HG03060 (cell line): ENCODE measurements around the gene S1PR4.
"Not testable (repeated sequence)": the region's sequence is repeated elsewhere in the genome, so short reads cannot be mapped to it uniquely, and the experiment has no call there.

ENCODE experiments used
- ATAC-seq: cut with Tn5 transposase; IDR thresholded peaks from one replicate; pipeline ENCODE4 v1.9.1; 2021; ENCODE audit warnings: low read depth, moderate number of reproducible peaks; ENCODE audit not compliant: unreplicated experiment

Gene S1PR4

DNA sequence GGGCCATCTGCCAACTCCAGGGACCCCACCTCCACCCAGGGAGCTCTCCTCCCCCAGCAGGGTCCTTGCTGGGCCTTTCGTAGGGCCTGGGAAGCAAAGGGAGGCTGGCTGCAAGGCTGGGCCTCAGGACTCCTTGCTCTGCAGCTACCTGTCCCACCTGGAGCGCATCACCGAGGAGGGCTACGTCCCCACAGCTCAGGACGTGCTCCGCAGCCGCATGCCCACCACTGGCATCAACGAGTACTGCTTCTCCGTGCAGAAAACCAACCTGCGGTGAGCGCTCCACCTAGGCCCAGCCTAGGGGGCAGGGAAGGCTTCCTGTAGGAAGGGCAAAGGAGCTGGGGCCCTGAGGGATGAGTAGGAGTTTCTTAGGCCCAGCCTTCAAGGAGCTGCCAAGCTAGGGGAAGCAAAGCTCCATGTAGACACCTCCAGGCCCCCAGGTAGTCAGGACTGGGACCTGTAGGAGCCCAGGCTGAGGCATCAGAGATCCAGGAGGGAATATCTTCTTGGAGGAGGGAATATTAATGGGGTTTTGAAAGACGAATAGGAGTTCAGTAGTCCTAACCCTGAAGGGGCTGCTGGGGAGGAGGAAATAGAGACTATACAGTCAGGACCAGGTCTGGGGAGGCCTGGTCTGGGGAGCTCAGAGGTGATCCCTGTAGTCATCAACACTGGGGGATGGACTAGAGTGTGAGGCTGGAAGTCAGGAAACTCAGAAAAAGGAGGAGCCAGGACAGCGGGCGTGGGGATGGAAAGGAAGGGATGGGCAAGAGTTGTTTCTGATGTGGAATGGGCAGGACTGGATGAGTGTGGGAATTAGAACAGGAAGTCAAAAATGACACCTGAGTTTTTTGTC is 26.8 kb upstream of the S1PR4 start:
- ATAC-seq = no peak

DNA sequence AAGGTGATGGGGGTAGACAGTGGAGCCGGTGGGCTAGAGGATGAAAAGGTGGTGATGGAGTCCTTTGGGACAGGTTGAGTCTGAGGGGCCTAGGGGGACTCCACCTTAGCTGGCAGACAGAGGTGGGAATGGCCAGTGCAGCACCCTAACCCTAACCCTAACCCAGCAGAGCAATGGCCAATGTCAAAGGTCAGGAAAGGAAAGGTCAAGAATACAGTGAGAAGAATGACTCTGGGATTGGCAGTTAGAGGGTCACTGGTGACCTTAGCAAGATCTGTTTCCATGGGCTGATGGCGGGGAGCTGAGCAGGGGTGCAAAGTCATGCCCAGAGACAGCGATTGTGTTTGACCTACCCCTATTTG is 26.2 kb upstream of the S1PR4 start:
- no peak for ATAC-seq

DNA sequence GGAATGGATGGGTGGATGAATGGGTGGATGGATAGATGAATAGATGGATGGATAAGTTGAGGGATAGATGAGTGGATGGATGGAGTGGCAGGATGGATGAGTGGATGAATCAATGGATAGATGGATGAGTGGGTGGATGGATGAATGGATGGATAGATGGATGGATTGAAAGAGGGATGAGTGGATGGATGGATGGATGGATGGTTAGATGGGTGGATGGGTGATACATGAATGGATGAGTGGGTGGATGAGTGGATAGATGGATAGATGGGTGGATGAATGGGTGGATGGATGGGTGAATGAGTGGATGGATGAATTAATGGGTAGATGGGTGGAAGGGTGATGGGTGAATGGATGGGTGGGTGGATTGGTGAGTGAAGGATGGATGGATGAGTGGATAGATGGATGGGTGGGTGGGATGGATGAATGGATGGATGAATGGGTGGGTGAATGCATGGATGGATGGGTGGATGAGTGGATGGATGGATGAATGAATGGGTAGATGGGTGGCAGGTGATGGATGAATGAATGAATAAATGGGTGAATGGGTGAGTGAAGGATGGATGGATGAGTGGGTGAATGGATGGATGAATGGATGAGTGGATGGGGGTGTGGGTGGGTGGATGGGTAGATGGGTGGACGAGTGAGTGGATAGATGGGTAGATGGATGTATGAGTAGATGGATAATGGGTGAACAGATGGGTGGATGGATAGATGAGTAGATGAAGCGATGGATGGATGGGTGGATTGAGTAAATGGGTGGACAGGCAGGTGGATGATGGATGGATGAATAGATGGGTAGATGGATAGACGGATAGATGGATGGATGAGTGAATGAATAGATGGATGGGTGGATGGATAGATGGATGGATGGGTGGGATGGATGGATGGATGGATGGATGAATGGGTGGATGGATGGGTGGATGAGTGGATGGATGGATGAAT is 25.0 kb upstream of the S1PR4 start:
- ATAC-seq = no peak

DNA sequence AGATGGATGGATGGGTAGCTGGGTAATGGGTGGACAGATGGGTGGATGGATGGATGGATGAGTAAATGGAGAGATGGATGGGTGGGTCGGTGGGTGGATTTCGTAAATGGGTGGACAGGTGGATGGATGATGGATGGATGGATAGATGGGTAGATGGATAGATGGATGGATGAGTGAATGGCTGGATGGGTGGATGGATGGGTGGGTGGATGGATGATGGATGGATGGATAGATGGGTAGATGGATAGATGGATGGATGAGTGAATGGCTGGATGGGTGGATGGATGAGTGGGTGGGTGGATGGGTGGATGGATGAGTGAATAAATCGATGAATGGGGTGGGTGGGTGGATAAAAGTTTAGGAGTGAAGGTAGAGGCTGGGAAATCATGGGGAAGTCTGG is 24.1 kb upstream of the S1PR4 start:
- not testable (repeated sequence) for ATAC-seq

DNA sequence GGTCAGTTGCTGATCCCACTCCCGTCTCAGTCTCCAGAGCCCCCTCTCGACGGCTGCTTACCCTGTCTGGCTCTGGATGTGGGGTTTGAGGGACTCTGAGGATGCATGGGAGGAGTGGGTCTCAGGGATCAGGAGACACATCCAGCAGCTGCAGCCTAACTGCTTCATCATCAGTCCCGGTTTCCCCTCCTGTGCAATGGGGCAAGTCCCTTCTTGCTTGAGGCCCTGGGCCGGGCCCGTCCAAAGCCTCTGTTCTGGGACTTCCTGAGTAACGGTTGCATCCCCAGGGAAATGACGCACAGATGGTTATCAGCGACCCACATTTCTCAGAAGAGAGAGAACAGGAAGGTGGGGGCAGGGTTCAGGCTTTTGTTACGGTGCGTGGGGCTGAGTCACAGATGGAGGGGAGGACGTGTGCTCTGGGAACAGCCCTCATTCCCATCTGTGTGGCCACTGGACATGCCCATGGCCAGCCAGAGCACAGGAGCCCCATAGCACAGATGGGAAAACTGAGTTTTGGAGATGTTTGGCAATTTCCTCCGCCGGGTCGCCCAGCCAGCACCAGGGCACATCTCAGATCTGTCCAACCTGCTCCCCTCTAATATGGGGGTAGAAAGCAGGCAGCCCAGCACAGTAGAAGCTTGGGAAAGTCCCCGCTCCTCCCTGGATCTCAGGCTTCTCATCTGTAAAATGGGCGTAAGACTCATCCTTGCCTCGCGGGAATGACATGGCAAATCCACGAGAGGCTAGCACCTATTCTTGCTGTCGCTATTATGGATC is 23.4 kb upstream of the S1PR4 start:
- no peak for ATAC-seq

DNA sequence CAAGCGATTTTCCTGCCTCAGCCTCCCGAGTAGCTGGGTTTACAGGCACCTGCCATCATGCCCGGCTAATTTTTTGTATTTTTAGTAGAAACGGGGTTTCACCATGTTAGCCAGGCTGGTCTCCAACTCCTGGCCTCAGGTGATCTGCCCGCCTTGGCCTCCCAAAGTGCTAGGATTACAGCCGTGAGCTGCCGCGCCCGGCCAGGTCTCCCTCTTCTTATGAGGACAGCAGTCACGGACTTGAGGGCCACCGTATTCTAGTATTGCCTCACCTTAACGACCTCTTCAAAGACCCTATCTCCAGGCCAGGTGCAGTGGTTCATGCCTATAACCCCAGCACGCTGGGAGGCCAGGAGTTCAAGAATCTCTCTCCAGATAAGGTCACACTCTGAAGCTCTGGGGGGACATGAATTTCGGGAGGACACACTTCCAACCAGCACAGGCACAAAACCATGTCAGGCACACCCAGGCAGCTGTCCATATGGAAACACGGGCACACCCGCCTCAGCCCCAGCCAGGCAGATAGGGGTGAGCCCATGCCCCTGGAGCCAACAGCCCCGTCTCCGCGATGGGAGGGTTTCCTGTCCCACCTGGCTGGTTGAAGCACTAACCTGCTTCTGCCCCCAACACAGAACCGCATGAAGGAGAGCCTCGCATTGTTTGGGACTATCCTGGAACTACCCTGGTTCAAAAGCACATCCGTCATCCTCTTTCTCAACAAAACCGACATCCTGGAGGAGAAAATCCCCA is 21.3 kb upstream of the S1PR4 start:
- ATAC-seq = no peak

DNA sequence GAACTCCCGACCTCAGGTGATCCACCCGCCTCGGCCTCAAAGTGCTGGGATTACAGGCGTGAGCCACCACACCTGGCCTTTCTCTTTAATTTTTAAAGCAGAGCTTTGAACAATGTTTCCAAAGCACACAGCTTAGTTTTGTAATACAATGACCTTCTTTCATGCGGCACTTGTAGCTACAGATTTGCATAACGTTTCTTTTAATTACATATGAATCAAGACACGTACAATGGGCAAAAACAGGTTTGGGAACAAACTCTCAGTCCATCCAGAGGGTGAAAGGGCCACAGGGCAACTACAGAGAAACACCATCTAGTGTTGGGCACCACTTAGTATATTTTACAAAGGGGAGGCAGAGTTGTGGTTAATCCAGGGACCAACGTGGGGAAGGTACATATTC is 19.0 kb upstream of the S1PR4 start:
- ATAC-seq = no peak

DNA sequence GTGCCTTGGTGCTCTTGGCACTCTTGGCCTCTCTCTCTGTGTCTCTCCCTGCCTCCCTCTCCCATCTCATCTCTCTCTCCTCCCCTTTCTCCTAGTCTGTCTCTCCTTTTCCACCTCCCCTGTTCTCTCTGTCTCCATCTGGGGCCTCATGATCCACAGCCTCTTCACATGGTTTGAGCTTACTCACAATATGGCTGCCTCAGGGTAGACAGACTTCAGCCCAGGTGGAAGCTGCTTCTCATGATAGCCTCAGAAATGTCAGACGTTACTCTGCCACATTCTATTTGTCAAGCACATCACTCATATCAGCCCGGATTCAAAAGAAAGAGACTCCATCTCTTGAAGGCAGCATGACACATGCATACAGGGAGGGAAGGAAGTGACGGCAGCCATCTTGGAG is 18.4 kb upstream of the S1PR4 start:
- no peak for ATAC-seq

DNA sequence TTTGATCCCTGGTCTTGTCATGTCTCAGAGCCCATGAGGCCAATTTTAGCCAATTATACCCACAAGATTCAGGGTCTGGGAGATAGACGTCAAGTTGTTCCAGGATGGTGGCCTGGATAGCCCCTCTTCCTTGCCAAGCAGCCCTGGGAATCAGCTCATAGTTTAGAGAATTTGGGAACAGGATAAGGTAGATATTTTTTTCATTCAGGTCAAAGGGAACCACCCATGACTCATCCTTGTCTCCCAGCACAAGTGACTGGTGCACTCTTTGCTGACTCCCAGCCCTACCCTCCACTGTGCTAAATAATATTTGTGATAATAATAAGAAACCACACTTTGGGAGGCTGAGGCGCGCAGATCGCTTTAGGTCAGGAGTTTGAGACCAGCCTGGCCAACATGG is 17.1 kb upstream of the S1PR4 start:
- no peak for ATAC-seq

DNA sequence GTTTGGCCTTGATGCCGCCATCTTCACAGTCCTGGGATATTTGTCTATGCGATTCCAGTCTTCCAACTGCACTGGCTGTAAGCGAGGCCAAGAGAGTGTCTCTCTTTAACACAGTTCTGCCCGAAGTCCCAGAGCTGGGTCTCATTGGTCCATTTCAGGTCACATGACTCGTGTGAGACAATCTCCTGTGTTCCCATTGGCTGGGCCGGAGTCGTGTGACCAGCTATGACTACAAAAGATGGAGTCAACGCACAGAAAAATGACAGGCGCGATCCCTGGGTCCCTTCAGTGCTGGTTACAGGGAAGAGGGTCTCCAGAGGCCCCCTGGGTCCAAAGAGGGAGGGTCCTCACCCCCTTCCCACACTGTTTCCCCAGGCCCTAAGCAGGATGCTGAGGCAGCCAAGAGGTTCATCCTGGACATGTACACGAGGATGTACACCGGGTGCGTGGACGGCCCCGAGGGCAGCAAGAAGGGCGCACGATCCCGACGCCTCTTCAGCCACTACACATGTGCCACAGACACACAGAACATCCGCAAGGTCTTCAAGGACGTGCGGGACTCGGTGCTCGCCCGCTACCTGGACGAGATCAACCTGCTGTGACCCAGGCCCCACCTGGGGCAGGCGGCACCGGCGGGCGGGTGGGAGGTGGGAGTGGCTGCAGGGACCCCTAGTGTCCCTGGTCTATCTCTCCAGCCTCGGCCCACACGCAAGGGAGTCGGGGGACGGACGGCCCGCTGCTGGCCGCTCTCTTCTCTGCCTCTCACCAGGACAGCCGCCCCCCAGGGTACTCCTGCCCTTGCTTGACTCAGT is 15.9 kb upstream of the S1PR4 start:
- no peak for ATAC-seq

DNA sequence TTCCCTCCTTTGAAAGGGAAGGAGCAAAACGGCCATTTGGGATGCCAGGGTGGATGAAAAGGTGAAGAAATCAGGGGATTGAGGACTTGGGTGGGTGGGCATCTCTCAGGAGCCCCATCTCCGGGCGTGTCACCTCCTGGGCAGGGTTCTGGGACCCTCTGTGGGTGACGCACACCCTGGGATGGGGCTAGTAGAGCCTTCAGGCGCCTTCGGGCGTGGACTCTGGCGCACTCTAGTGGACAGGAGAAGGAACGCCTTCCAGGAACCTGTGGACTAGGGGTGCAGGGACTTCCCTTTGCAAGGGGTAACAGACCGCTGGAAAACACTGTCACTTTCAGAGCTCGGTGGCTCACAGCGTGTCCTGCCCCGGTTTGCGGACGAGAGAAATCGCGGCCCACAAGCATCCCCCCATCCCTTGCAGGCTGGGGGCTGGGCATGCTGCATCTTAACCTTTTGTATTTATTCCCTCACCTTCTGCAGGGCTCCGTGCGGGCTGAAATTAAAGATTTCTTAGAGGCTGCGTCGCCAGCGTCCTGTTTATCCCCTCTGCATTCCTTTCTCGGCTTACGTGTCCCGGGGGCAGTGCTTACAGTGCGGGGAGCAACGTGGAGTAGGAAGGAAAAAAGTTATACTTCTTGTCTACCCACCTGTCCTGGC is 15.2 kb upstream of the S1PR4 start:
- no peak for ATAC-seq

DNA sequence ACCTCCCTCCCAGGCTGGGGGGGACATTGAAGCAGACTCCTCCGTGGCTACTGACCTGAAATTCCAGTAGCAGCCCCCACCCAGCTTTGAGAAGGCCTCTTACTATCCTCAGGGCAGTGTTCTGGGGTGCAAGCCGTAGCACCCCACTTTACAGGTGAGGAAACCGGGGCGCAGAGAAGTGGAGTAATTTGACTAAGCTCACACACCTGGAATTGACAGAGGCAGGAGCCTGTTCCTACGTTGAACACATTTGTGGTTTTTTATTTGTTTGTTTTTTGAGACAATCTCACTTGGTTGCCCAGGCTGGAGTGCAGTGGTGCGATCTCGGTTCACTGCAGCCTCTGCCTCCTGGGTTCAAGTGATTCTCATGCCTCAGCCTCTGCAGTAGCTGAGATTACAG is 14.6 kb upstream of the S1PR4 start:
- ATAC-seq = no peak

DNA sequence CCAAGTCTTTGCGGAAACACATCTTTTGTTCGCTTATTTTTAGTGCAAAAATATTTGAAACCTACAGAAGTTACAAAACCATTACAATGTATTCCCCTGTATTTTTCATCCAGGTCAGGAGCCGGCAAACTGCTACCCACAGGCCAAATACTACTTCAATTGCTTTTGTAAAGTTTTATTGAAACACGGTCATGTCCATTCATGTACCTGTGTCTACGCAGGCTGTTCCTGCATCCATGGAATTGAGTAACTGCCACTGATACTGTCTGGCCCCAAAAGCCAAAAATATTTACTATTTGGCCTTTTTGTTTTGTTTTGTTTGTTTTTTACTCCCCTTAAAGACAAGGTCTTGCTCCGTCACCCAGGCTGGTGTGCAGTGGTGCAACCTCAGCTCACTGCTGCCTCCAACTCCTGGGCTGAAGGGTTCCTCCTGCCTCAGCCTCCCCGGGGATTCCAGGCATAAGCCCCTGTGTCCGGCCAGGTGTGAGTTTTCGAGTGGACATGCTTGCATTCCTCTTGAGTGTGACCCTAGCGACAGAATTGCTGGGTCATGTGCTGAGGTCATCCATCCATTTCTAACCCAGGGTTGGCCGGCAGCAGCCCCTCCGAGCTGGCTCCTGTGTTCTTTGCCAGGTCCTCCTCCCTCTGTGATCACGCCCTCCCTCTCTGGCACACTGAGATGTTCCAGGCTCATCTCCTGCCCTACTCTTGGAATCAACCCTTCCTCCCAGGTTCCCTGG is 10.9 kb upstream of the S1PR4 start:
- no peak for ATAC-seq

DNA sequence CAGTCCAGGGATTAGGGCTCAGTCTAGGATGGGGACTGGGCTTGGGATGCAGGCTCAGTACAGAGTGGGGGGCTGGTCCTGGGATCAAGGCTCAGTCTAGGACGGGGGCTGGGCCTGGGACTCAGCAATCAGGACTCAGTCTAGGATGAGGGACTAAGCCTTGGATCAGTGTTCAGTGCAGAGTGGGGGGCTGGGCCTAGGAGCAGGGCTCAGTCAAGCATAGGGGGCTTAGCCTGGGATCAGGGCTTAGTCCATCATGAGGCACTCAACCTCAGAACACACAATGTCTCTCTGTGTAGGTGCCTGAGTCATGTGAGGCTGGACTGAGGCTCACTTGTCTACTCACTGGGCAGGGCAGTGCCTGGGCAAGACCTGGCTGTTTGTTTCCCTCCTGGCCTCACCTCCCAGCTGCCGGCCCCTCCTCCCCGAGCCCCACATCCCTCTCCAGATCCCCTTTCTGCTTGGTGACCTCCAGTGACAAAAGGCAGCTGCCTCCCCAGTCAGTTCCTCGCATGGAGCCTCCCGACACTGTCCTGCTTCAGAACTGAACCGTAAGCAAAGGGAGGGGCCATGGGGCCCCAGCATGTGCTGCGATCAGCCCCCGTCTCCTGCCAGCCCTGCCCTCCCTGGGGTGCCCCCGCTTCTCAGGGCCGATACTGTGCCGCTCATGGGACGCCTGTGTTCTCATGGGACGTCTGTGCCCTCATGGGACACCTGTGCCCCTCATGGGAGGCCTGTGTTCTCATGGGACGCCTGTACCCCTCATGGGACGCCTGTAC is 6.5 kb upstream of the S1PR4 start:
- no peak for ATAC-seq

DNA sequence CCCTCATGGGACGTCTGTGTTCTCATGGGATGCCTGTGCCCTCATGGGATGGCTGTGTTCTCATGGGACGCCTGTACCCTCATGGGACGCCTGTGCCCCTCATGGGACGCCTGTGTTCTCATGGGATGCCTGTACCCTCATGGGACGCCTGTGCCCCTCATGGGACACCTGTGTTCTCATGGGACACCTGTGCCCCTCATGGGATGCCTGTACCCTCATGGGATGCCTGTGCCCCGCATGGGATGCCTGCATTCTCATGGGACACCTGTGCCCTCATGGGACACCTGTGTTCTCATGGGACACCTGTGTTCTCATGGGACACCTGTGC is 5.9 kb upstream of the S1PR4 start:
- not testable (repeated sequence) for ATAC-seq

DNA sequence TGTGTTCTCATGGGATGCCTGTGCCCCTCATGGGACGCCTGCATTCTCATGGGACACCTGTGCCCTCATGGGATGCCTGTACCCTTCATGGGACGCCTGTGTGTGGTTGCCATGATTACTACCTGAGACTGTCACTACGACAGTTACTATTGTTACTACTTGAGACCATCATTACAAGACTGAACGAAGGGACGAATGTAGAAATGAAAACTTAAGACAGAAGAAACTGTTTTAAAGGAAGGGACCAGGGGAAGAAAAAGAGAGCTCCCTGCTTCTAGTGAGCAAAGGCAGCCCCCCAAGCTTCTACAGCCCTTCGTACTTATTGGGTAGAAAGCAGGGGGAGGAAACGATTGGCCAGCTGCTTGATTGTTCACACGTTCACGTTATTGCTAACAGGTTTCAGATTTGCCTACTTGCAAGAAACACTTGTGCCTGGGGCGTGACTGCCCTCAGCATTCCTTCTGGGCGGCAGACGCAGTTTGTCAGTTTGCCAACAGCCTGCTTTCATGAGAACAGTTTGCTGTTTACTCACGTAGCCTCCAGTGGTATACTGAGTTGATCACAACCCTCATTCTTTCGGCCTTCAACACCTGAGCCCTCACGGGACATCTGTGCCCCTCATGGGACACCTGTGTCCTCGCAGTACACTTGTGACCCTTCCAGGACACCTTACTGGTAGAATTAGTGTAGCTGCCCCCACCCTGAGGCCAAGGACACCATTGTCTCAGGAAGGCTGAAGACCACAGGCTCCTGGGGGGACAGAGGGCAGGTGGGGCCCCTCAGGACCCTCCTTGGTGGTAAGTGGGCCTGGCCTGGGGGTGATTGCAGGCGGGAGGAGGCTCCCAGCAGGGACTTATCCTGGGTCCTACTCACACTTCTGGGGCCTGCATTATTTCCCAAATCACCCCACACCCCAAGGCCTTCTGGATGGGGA is 2.5 kb upstream of the S1PR4 start:
- ATAC-seq = no peak
